Right ventricle myocardium superior (tissue), 1 donor: Measurements from ENCODE around the gene CPSF6. TPM values are rescaled to one million over a fixed set of nuclear protein-coding genes. Genes with fewer than 3 reads are reported as not detected.
"Not testable (repeated sequence)": the region's sequence is repeated elsewhere in the genome, so short reads cannot be mapped to it uniquely, and the experiment has no call there.

Source experiments
- ATAC-seq: fragments of 200-7000 bp; cut with Tn5 transposase; one replicate; pipeline ENCODE4 v1.9.1; 2020; ENCODE audit warnings: mild to moderate bottlenecking; ENCODE audit not compliant: poor library complexity
- DNase-seq: peaks from one replicate; pipeline ENCODE4 v3.0.0-alpha.2; 2020
- intact Hi-C: fragments of 100-400 bp; cut with DNase I; formaldehyde crosslinking; loops from one replicate; pipeline ENCODE4 v1.11.2; 2022
- long read RNA-seq: library from polyadenylated mRNA; unstranded; transcript quantifications from one replicate; pipeline ENCODE4 v2.0.0, GENCODE V29; 2021
- total RNA-seq: library from RNA; stranded (reverse); fragmentation: NEBNext Ultra II Directional; extraction: Animal tissue kit (Norgen Biotek cat#: 25700); gene quantifications from one replicate; pipeline ENCODE4 v1.2.1, GENCODE V29; 2021
- donor health status: DM: no; HTN: yes; CAD: no; lungs with severe emphysema.

Gene CPSF6, protein sequence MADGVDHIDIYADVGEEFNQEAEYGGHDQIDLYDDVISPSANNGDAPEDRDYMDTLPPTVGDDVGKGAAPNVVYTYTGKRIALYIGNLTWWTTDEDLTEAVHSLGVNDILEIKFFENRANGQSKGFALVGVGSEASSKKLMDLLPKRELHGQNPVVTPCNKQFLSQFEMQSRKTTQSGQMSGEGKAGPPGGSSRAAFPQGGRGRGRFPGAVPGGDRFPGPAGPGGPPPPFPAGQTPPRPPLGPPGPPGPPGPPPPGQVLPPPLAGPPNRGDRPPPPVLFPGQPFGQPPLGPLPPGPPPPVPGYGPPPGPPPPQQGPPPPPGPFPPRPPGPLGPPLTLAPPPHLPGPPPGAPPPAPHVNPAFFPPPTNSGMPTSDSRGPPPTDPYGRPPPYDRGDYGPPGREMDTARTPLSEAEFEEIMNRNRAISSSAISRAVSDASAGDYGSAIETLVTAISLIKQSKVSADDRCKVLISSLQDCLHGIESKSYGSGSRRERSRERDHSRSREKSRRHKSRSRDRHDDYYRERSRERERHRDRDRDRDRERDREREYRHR
- 29.3 TPM for total RNA-seq
- long read RNA-seq, full-length matches to known transcripts, result 51 of 75 reads
- long read RNA-seq, partial matches to known transcripts, result 3 of 75 reads
- long read RNA-seq, other reads (novel, unspliced or antisense), result 21 of 75 reads

DNA sequence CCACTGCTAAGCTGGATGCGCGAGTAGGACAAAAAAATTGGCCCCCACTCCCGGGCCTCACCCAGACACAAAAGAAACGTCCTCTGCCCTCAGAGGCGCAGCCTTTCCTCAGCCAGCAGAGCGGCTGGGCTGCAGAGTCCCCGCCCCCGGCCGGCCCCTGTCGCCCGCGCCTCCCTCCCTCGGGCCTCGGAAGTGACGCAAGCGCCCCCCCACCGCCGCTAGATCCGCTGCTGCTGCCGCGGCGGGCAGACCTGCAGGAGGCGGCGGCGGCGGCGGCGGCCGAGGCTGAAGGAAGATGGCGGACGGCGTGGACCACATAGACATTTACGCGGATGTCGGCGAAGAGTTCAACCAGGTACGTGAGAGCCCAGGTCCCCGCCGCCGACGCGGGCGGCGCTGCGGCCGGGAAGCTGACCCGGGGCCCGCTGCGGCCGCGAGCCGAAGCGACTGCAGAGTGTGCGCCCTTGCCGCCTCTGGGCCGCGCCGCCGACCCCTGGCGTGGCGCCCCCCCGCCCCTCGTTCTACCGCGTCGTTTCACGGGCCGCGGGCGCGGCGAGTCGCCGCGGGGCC lies at the start of gene CPSF6:
CPSF6 (plus strand) TSS at position 218 of the 570 bp plus-strand sequence; CDS start at position 296, 78 bp downstream.
- intact Hi-C loops, result no loop called here
- peak; percentile 99 for ATAC-seq
- peak; percentile 98 for DNase-seq

DNA sequence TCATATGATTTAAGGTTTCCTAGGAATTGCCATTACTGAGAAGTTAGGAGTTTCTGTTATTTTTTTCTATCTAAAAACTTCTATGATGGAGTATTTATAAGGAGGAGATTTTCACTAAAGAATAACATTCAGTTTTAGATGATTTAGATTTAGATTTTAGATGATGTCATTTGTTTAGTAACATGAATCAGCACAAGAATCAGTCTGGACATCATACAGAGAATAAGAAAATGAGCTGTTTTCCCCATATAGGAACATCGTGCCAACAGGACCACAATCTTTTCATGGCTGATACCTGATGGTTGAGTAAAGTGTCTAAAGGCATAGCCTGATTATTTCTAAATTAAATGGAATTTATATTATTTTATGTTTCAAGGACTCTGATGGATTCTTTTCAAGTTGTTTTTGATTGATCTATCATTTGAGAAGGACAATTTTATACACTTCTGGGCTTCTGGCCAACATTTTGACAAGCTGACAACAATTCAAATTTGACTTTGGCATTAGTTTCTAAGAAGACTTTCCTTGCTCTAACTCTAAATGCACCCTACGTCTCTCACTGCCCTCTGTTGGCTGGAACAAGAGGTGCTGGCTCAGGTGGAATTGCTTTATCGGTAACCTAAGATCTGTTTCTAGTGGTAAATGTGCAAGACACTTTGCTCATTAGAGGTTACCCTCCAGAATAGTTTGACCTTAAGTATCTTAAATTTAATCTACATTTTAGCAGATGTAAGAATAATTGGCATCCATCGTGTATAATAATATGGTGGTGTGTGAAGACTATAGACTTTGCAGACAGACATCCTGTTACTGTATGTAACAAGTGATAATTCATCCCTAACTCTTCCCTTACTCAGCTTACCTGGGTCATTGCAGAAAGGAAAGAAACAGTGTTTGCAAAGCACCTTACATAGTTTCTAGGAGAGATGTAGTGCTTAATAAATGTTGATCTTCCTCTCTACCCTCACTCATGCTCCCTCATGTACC lies 42.8 kb upstream of the CPSF6 start:
- ATAC-seq, result no peak
- intact Hi-C loops, result no loop called here
- DNase-seq, result no peak

DNA sequence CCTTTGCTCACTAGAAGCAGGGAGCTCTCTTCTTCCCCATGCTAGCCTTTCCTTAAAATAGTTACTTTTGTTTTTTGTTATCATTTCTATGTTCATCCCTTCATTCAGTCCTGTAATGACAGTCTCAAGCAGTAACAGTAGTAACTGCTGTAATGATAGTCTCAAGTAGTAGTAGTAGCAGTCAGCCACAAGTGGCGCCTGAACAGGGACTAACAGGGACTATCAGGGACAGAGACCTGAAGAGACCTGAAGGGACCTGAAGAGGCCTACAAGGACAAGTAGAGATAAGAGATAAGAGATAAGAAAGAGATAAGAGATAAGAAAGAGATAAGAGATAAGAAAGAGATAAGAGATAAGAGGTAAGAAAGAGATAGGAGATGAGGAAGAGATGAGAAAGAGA lies 39.4 kb upstream of the CPSF6 start:
- intact Hi-C loops, DNase-seq, ATAC-seq: not testable (repeated sequence)

DNA sequence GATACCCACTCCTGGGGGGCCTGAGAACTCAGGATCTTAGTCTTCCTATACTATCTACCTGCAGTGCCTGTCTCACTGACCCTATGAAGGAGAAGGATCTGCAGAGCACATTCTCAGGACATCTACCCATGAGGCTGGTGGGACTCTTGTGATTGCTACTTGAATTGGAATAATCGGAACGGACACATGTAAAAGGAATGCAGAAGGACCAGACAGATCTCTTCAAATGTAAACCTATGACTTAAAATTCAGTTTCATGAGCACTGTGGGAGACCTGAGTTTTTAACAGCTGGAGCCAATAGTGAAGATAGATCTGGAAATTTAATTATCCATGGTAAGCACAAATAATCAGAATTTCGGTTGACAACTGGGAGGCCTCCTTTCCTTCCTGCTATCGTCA lies 35.2 kb upstream of the CPSF6 start:
- DNase-seq (no peak), ATAC-seq (no peak)
- intact Hi-C loops, result no loop called here

DNA sequence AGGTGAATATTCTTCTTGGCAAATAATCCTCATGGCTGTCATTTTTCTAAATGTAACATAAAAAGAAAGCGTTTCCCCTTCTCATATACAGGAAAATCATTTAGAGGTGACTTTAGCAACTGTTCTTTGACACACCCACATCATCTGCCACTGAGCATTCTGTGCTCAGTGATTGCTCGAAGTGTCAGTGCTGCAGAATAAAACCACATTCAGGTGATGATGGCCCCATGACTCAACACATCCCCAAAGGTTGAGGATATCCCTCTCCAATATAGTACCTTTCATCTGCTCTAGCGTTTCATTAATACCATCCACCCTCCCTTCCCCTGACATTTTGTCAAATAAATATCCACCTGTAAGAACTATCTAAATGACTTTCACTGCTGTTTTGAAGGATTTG lies 28.7 kb upstream of the CPSF6 start:
- intact Hi-C loops, result no loop called here
- ATAC-seq (no peak), DNase-seq (no peak)

DNA sequence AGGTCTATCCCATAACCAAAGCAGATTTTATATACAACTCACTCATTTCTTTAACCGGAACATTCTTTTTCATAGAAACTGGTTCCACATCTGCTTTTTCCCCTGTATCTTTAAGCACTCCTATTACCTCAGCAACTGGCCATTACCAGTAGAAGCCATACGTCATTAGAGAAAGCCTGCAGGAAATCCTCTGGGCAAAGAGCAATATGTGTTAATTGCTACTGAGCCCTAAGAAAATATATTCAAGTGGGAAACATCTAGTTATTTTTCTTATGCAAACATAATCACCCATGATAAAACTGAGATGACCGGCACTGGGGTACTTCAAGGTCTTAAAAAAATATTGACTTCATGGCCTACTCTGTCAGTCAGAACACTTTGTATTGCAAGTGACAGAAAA lies 28.2 kb upstream of the CPSF6 start:
- DNase-seq, result no peak
- intact Hi-C loops, result no loop called here
- ATAC-seq, result no peak

DNA sequence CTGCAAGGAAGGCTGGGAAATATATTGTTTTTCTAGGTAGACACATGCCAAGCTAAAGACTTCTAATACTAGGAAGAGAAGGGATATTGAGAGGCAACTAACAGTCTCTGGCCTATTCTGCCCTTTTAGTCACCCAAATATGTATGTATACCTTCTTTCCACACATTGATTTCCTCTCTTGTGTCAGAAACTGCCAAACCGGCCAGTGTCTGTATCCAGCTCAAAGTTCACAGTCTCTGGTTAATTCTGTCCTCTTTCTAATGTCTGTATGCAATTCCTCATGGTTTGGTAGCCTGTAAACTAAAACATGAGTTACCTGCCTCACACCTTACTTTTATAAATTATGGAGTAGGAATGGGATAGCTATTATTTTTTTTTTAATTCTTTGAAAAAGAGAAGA lies 25.2 kb upstream of the CPSF6 start:
- DNase-seq (no peak), ATAC-seq (no peak)
- intact Hi-C loops, result no loop called here

DNA sequence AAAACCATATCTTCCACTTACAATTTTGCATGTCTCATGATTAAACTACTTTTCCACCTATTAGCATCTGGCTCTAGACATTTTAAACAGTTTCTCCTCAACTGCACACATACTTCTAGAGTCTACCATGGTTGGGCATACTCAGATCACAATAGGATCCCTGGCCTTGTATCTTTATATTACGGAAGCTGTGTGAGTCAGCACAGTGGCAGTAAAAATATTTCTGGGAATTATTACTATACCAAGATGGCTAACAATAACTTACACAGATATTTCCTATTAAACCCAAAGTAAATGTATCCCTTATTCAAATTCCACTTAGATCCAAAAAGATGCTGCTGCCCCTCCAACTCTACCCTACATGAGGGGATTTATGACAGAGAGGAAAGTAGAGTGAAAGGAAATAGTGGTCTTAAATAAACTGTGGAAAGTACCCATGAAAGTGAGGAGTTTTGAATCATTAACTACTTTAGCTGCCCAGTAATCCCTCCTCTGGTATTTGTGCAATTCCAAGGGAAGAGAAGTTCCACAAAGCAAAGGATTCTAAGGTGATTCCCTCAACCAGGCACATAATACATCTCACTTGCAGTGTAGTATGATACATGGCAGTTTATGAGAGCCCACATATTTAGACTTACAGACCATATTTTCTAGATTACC lies 14.0 kb upstream of the CPSF6 start:
- no peak for ATAC-seq
- no peak for DNase-seq
- intact Hi-C loops, result no loop called here

DNA sequence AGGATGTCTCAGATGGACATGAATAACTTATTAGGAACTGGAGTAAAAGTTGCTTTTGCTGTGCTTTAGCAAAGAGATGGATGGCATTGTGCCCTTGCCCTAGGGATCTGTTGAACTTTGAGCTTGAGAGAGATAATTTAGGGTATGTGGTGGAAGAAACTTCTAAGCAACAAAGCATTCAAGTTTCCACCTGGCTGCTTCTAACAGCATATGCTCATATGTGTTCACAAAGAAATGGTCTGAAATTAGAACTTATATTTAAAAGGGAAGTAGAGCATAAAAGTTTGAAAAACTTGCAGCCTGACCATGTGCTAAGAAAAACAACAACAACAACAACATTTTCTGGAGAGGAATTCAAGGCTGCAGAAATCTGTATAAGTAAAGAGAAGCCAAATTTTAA lies 7.9 kb upstream of the CPSF6 start:
- ATAC-seq (no peak), DNase-seq (no peak)
- intact Hi-C loops, result no loop called here

DNA sequence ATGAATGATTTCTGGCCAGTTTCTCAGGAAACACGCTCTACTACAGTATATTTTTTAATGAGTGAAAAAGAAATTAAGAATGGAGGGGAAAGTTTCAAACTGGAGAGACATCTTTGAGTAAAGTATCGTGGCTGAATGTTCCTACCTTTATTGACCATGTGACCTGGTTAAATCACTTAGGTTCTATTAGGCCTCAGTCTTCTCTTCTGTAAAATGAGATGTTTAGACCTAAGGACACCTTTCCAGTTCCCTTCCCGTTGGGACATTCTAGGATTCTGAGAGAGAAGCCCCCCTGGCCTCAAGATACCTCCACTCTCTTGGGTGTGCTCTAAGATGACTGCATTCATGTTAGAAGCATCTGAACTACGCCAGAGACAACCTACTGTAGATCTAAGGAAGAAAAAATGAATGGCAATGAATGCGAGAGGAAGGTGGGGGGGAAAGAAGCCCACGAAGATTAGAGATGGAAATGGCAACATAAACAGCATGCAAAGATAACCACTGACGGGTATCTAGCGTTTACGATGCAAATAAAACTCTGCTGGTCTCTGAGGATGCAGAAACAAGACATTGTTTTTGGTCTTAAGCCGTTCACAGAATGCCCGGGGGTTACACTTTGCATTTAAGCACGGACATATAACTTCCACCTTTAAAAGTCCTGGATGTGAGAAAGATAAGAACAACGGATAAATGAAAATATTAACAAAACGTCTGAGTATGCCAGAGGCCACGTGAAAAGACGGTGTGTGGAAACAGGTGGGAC lies 599 bp upstream of the CPSF6 start:
- DNase-seq (no peak), ATAC-seq (no peak)
- intact Hi-C loops, result no loop called here

DNA sequence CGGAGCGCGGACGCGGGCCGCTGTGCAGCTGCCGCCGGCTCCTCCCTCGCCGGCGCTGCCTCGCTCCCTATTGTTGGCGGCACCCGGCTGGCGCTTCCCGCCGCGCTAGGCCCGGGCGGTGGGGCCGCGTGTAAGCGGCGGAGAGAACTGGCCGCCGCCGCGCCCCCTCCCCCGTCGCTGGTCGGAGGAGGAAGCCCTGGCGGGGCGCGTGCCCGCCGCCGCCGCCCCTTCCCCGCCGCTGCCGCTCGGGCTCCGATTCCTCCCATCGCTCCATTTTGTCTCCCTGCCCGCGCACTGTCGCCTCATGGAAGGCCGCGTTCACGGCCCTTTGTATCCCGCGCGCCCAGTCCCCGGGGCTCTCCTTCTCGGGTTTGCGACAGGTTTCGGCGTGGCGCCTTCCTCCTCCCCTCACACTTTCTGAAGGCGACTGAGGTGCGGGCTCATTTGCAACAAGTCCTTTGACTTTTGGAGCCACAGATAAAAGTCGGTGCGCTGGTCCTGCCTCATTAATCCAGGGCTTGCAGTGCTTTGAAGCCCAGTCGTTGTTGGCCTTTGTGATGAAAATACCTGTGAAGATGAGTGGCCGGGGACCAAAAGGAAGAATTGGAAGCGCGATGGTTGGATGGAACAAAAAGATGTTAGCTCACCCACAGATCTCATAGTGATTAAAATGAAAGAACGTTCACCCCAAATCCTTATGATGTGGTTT lies 707 bp downstream of the CPSF6 start:
- intact Hi-C loops, result no loop called here
- ATAC-seq, result peak; percentile 43
- DNase-seq, result peak; percentile 67

DNA sequence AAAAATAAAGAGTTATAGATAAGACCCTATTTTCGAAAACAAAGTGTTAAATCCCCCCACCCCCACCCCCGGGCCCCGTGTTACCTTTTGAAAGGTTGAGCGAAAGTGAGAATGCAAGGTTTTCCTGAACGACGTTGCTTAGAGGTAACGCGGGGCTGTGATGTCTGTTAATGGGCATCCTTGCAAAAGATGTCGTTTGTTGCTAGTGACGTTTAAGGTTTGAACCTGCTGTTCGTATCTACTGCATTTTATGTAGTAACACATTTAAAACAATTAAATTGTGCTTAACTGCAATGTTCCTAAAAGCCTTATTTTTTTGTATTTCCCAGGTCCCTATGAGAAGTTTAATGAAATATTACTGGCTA lies 1.2 kb downstream of the CPSF6 start:
- DNase-seq (no peak), ATAC-seq (no peak)
- intact Hi-C loops, result no loop called here

DNA sequence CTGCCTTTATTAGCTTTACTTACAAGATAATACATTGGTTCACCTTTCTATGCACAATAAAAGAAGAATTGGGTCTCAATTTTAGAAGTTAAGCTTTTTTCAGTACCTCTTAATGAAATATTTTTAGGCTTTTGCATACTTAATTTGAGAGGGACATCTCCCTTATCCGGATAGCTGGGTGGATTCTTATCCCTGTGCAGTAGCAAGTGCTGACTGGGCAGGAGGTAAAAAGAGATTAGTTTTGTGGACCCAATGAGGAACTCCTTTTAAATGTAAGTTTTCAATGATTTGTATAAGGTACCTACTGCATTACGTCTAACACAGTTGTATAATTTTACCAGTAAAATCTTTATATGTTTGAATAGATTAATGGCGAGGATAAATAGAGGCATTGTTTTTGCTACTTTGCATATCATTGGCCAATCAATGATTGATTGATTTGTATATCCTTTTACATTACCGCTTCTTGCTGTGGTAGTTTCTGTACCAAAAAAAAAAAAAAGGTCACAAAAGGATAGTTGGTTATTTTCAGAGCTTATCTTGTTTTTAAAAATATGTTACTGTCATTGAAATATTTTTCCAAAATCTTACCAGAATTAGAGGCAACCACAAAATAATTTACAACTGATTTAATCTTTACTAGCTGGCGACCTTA lies 2.2 kb downstream of the CPSF6 start:
- intact Hi-C loops, result no loop called here
- DNase-seq (no peak), ATAC-seq (no peak)

DNA sequence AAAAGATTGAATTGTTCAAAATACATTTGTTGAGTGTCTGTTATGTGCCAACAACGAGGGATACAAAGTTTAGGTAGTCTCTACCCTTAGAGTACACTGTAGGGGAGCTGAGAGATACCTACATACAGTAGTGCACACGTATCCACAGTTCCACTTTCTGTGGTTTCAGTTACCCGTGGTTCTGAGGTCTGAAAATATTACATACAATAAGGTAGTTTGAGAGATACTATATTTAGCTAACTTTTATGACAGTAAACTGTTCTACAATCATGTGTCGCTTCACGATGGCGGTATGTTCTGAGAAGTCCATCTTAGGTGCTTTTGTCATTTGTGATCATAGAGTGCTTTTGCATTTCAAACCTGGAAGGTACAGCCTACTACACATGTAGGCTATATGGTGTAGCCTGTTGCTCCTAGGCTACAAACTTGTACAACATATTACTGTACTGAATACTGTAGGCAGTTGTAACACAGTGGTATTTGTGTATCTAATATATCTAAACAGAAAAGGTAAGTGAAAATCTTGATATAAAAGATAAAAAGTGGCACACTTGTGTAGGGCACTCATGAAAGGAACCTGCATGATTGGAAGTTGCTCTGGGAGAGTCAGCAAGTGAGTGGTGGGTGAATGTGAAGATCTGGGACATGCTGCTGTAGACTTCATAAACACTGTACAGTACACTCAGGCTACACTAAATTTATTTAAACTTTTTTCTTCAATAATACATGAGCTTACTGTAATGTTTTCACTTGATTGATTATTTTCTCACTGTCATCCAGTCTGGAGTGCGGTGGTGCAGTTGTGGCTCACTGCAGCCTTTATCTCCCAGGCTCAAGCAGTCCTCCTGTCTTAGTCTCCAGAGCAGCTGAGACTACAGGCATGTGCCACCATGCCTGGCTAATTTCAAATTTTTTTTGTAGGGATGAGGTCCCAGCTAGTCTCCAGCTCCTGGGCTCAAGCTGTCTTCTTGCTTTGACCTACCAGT lies 4.0 kb downstream of the CPSF6 start:
- DNase-seq, result no peak
- intact Hi-C loops, result no loop called here
- no peak for ATAC-seq

DNA sequence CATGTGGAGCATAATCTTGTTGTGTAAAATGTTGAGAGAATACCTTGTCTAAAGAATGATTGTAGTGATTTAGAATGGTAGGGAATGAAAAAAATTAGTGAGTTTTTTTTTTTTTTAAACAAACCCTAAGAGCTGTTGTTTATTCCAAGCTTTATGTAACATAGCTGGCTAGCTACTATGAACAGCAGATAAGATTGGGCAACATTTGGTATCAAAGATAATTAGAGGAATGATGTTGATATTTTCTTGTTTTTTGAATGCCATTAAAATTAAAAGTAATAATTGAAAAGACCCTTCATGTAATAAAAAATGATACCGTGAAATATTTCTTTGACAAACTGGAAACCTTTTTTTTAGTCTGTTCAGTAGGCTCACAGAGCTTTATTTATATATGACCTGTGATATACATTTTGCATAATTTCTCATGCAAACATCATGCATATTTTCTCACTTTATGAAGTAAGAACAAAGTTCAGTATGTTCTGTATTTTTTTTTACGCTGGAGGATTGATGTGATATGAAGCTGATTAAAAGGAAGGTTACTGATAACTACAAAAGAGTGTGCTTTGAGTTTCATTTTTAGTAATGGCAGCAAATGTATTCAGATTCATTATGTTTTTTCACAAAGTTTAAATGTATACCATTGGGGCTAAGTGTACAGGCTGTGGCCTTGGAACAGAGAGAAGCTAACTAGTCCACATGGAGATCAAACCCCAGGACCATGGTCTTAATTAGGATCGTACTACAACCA lies 8.1 kb downstream of the CPSF6 start:
- DNase-seq (no peak), ATAC-seq (no peak)
- intact Hi-C loops, result no loop called here
